Choroid plexus epithelial cell (primary cell): ENCODE data around the gene GM2A.
A peak's percentile ranks its signal among the peaks of the same experiment; 100 is the strongest.
"Not testable (repeated sequence)": the region's sequence is repeated elsewhere in the genome, so short reads cannot be mapped to it uniquely, and the experiment has no call there.

ENCODE experiments used
- DNase-seq: peaks from one replicate; pipeline ENCODE4 v3.0.0-alpha.2; 2010; ENCODE audit warnings: low read depth
- H3K4me3 ChIP-seq: 2 replicates; pipeline ENCODE4 v1.5.1; 2011; ENCODE audit warnings: low read depth, mild to moderate bottlenecking, control low read depth, low read length, moderate library complexity
- TF ChIP-seq, protein P1 (sequence below): conservative IDR thresholded peaks from 2 replicates; pipeline ENCODE4 v1.5.1; 2011; ENCODE audit warnings: low read depth, mild to moderate bottlenecking, control low read depth, inconsistent platforms, low read length, moderate library complexity

The GM2A gene

DNA sequence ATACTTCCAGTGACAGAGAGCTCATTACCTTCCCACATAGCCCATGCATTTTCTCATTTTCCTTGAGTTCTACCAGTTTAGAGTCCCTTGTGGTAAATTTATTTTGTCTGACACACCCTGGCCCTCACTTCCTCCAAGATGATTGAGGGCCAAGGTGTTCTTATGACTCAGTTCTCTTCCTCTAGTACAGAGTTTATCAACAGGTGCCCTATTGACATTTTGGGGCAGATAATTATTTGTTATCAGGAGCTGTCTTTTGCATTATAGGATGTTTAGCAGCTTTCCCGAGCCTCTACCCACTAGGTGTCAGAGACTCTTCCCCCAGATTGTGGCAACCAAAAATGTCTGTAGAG, 43.5 kb downstream of the GM2A start:
- TF ChIP-seq, protein P1, sequence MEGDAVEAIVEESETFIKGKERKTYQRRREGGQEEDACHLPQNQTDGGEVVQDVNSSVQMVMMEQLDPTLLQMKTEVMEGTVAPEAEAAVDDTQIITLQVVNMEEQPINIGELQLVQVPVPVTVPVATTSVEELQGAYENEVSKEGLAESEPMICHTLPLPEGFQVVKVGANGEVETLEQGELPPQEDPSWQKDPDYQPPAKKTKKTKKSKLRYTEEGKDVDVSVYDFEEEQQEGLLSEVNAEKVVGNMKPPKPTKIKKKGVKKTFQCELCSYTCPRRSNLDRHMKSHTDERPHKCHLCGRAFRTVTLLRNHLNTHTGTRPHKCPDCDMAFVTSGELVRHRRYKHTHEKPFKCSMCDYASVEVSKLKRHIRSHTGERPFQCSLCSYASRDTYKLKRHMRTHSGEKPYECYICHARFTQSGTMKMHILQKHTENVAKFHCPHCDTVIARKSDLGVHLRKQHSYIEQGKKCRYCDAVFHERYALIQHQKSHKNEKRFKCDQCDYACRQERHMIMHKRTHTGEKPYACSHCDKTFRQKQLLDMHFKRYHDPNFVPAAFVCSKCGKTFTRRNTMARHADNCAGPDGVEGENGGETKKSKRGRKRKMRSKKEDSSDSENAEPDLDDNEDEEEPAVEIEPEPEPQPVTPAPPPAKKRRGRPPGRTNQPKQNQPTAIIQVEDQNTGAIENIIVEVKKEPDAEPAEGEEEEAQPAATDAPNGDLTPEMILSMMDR, result no peak
- no peak for DNase-seq

DNA sequence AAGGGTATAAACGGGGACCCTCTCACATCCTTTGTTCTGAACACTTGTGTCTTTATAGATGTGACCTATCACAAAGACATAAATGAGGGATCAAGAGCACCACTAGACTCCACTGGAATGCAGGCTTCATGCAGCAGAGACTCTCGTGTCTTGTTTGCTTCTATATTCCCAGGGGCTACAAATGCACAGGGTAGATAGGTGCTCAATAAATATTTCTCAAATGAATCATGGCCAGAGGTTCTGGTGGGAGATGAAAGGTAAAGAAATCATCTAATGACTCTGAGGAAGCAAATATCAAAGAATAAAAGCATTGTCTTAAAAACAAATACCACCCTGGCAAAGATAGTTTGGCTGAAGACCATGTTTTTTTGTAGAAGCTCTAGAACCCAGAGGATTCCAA, 44.0 kb downstream of the GM2A start:
- no peak for DNase-seq
- no peak overlapping the region for H3K4me3 ChIP-seq
- TF ChIP-seq, protein P1, result no peak

More for the DNA sequence above, 43.5 kb downstream of the GM2A start:
- no peak overlapping the region for H3K4me3 ChIP-seq

DNA sequence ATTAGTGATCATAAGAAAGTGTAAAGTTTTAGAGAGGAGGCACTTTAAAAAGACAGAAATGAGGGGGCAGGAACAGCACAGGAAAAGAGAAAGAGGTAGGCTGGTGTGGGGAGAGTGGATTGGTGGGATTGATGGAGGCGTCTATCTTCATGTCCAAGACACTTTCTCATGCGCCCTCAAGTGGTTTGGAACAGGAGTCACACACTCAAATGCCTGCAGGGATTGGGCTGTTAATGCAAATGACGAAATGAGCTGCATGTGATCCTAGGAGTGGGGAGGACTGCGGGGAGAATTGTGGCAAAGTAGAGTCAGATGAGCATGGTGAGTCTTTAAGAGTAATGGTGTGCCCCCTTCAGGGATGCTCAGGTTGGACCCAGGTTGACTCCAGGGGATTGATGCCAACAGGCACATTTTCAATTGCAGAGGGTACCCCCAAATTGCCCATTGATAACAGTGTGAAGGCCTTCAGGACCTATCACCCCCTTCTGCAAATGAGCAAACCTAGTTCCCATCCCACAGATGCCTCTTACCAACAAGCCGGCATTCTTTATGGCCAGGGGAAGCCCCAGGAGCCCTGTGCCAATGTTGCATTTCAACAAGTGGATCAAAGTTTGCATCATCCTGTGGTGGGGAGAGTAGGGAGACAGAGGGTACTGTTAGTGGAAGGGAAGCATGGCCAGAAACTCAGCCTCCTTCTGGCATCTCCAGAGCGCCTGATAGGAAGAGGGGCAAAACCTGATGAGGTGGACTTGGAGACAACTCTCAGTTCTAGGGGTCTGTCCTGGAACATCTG, 45.3 kb downstream of the GM2A start:
- peak; percentile 78 for DNase-seq
- H3K4me3 ChIP-seq, result no peak overlapping the region
- TF ChIP-seq, protein P1, result peak; percentile 71

- no peak within 1 kb of the TSS for H3K4me3 ChIP-seq
- TF ChIP-seq, protein P1, result no peak
- no peak for DNase-seq
Measured at GRCh38 chr5:151303666-151304065, 50.7 kb downstream of the GM2A start, which contains the start of gene SLC36A3. Gene SLC36A3 (minus strand): TSS chr5:151303766. CDS start chr5:151303354, 412 bp downstream.

- not testable (repeated sequence) for H3K4me3 ChIP-seq, DNase-seq
Measured at GRCh38 chr5:151309266-151309665, 56.3 kb downstream of the GM2A start.

DNA sequence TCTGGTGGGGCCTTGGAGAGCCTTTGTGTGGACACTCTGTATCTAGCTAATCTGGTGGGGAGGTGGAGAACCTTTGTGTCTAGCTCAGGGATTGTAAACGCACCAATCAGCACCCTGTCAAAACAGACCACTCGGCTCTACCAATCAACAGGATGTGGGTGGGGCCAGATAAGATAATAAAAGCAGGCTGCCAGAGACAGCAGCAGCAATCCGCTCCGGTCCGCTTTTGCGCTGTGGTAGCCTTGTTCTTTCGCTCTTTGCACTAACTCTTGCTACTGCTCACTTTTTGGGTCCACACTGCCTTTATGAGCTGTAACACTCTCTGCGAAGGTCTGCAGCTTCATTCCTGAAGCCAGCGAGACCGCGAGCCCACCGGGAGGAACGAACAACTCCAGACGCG, 56.8 kb downstream of the GM2A start:
- not testable (repeated sequence) for DNase-seq, H3K4me3 ChIP-seq

- TF ChIP-seq, protein P1, result no peak
- H3K4me3 ChIP-seq, result no peak overlapping the region
- no peak for DNase-seq
Measured at GRCh38 chr5:151310932-151311331, 57.9 kb downstream of the GM2A start.

GRCh38 chr5:151312756-151313324, 59.9 kb downstream of the GM2A start:
- TF ChIP-seq, protein P1, result no peak
- H3K4me3 ChIP-seq, result no peak overlapping the region
- DNase-seq, result no peak
